Neuronal stem cell (in vitro differentiated cells): Measurements from ENCODE around the gene EIF2S3.

Experiments
- DNase-seq: peaks from one replicate; pipeline ENCODE4 v3.0.0-alpha.2; 2013; ENCODE audit warnings: low spot score
- H2AFZ ChIP-seq: one replicate; pipeline ENCODE4 v1.6.1; 2013; ENCODE audit warnings: mild to moderate bottlenecking, low read length, inconsistent platforms
- H2AK5ac ChIP-seq: 2 replicates; pipeline ENCODE4 v1.6.1; 2013; ENCODE audit warnings: low read depth, mild to moderate bottlenecking, inconsistent platforms, low read length, moderate library complexity, mixed read lengths
- H2BK120ac ChIP-seq: 2 replicates; pipeline ENCODE4 v1.6.1; 2013; ENCODE audit warnings: low read depth, mild to moderate bottlenecking, inconsistent platforms, low read length, moderate library complexity, mixed read lengths
- H2BK12ac ChIP-seq: one replicate; pipeline ENCODE4 v1.6.1; 2013; ENCODE audit warnings: low read length, inconsistent platforms
- H2BK15ac ChIP-seq: 2 replicates; pipeline ENCODE4 v1.6.1; 2013; ENCODE audit warnings: mild to moderate bottlenecking, low read length, inconsistent platforms, mixed read lengths
- H2BK5ac ChIP-seq: one replicate; pipeline ENCODE4 v1.6.1; 2013; ENCODE audit warnings: inconsistent platforms, mild to moderate bottlenecking, low read length, moderate library complexity
- H3K14ac ChIP-seq: one replicate; pipeline ENCODE4 v1.6.1; 2013; ENCODE audit warnings: low read length, inconsistent platforms
- H3K18ac ChIP-seq: 2 replicates; pipeline ENCODE4 v1.6.1; 2013; ENCODE audit warnings: low read length, inconsistent platforms
- H3K23ac ChIP-seq: 2 replicates; pipeline ENCODE4 v1.6.1; 2013; ENCODE audit warnings: low read depth, mild to moderate bottlenecking, mixed read lengths, low read length, inconsistent platforms; ENCODE audit not compliant: poor library complexity
- H3K27ac ChIP-seq: replicated peaks from 3 replicates; pipeline ENCODE4 v1.5.1; 2013; ENCODE audit warnings: low read length, inconsistent platforms
- H3K27me3 ChIP-seq, 3 experiments: 2 replicates each; pipeline ENCODE4 v1.6.1; 2013; ENCODE audit warnings: low read length in 3 of 3, mild to moderate bottlenecking in 2 of 3, inconsistent platforms in 1 of 3, low read depth in 1 of 3, mixed read lengths in 1 of 3, moderate library complexity in 1 of 3; ENCODE audit not compliant: control insufficient read depth in 3 of 3, insufficient read depth in 3 of 3
- H3K36me3 ChIP-seq, 2 donors: replicated peaks in 1 of 2; 2 replicates each; pipeline ENCODE4 v1.6.1; 2013; ENCODE audit warnings: low read length in 2 of 2; ENCODE audit not compliant: control insufficient read depth in 2 of 2, insufficient read depth in 2 of 2
- H3K4ac ChIP-seq: 2 replicates; pipeline ENCODE4 v1.6.1; 2013; ENCODE audit warnings: inconsistent platforms, mild to moderate bottlenecking, low read length, moderate library complexity
- H3K4me1 ChIP-seq, 2 donors: 1 replicate in 1 of 2; 2 replicates in 1 of 2; pipeline ENCODE4 v1.6.1; 2013; ENCODE audit warnings: low read length in 2 of 2, low read depth in 1 of 2; ENCODE audit not compliant: control insufficient read depth in 2 of 2, insufficient read depth in 1 of 2
- H3K4me2 ChIP-seq: one replicate; pipeline ENCODE4 v1.6.1; 2013; ENCODE audit warnings: mild to moderate bottlenecking, low read length, inconsistent platforms; ENCODE audit not compliant: insufficient read depth, poor library complexity, severe bottlenecking
- H3K4me3 ChIP-seq, 2 donors: 2 replicates each; pipeline ENCODE4 v1.5.1; 2013; ENCODE audit warnings: low read length in 2 of 2, mild to moderate bottlenecking in 2 of 2, inconsistent platforms in 1 of 2, moderate library complexity in 1 of 2
- H3K79me1 ChIP-seq: one replicate; pipeline ENCODE4 v1.6.1; 2013; ENCODE audit warnings: low read depth, mild to moderate bottlenecking, inconsistent platforms, low read length, moderate library complexity
- H3K9ac ChIP-seq: one replicate; pipeline ENCODE4 v1.6.1; 2013; ENCODE audit warnings: mild to moderate bottlenecking, low read depth, low read length, inconsistent platforms; ENCODE audit not compliant: poor library complexity
- H3K9me3 ChIP-seq, 2 donors: replicated peaks in 1 of 2; 2 replicates each; pipeline versions ENCODE3 to v1.6.1; 2013; ENCODE audit warnings: low read length in 2 of 2, mild to moderate bottlenecking in 2 of 2, inconsistent platforms in 1 of 2, low read depth in 1 of 2, mixed read lengths in 1 of 2, moderate library complexity in 1 of 2; ENCODE audit not compliant: control insufficient read depth in 2 of 2, insufficient read depth in 1 of 2
- H4K8ac ChIP-seq: one replicate; pipeline ENCODE4 v1.6.1; 2013; ENCODE audit warnings: low read depth, mild to moderate bottlenecking, inconsistent platforms, low read length, moderate library complexity
- H4K91ac ChIP-seq: one replicate; pipeline ENCODE4 v1.6.1; 2013; ENCODE audit warnings: low read length, low read depth, mild to moderate bottlenecking, inconsistent platforms; ENCODE audit not compliant: poor library complexity
- WGBS, 2 donors: extraction: QIAGEN DNeasy Blood & Tissue Kit; methylation state at CpG; one replicate each; pipeline ENCODE4 v1.1.7; 2013; ENCODE audit warnings: missing lambda C conversion rate in 2 of 2, mixed read lengths in 1 of 2; ENCODE audit not compliant: insufficient read length in 2 of 2, insufficient replicate concordance in 1 of 2; ENCODE audit errors: extremely low coverage in 2 of 2; 5-methylcytosine and 5-hydroxymethylcytosine counted together

The EIF2S3 gene

GRCh38 chrX:24025741-24026403 lies 28.9 kb upstream of the EIF2S3 start:
- H2BK12ac ChIP-seq, result no peak overlapping the region
- no peaks in the 10 kb centered on the region for H3K4me1 ChIP-seq
- H3K36me3 ChIP-seq, result peaks cover 0 to 5% of the 10 kb centered on the region in 2 donors
- peak overlapping the region; percentile 87 for H2AFZ ChIP-seq
- peaks cover 1% of the 10 kb centered on the region for H3K79me1 ChIP-seq
- no CpG with 5 or more reads among the region's 46 CpGs for WGBS, 2 donors
- H4K8ac ChIP-seq, result no peak overlapping the region
- H2BK5ac ChIP-seq, result no peak overlapping the region
- peak overlapping the region; percentile 93 for H3K27ac ChIP-seq
- H3K4me3 ChIP-seq, result peak overlapping the region; percentile 72 to 87
- no peaks in the 10 kb centered on the region for H3K27me3 ChIP-seq
- H2BK120ac ChIP-seq, result no peak overlapping the region
- peak overlapping the region; percentile 81 for H3K18ac ChIP-seq
- H3K23ac ChIP-seq, result no peak overlapping the region
- H2AK5ac ChIP-seq, result no peak overlapping the region
- no peak for DNase-seq
- H3K9ac ChIP-seq, result peak overlapping the region; percentile 66
- H3K14ac ChIP-seq, result no peak overlapping the region
- no peak overlapping the region for H4K91ac ChIP-seq
- H3K9me3 ChIP-seq, result no peaks in the 10 kb centered on the region
- peak overlapping the region; percentile 34 for H3K4me2 ChIP-seq
- H3K4ac ChIP-seq, result no peak overlapping the region
- no peak overlapping the region for H2BK15ac ChIP-seq

DNA sequence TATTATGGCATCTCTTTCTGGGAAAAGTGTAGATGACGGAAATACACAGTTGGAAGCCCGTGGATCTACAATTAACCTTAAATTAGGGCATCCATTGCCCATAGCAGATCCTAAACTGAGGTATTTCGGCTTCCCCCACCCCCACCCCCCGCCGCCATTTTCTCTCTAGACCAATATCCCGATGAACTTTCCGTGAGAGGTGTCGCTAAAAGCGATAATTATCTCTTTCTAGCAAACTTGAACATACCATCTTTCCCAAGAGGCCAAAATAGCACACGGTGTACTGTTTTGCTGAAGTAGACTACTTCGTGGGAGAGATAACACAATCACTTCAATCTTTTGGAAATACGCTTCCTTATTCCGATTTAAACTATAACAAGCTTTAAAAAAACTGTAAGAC lies 28.3 kb upstream of the EIF2S3 start:
- Histone ChIP-seq H3K14ac (no peak overlapping the region), H4K8ac (no peak overlapping the region), H3K18ac (no peak overlapping the region), H3K36me3 (peaks cover 0 to 4% of the 10 kb centered on the region in 2 donors), H3K4me3 (peak overlapping the region in 1 of 2 donors; percentile 72), H3K4me2 (no peak overlapping the region), H2AFZ (peak overlapping the region; percentile 63), H2BK15ac (no peak overlapping the region), H3K27ac (no peak overlapping the region), H2BK120ac (no peak overlapping the region), H3K23ac (no peak overlapping the region), H3K27me3 (no peaks in the 10 kb centered on the region), H4K91ac (no peak overlapping the region), H3K9me3 (no peaks in the 10 kb centered on the region), H2AK5ac (no peak overlapping the region), H2BK5ac (no peak overlapping the region), H3K79me1 (peaks cover 1% of the 10 kb centered on the region), H3K9ac (no peak overlapping the region), H3K4ac (no peak overlapping the region), H2BK12ac (no peak overlapping the region), H3K4me1 (no peaks in the 10 kb centered on the region)
- no CpG with 5 or more reads among the region's 13 CpGs for WGBS, 2 donors
- DNase-seq, result no peak

GRCh38 chrX:24027086-24027485 lies 27.7 kb upstream of the EIF2S3 start, which contains the start of gene KLHL15:
TSS of gene KLHL15 (minus strand) at chrX:24027186. CDS start at chrX:24006693, 20,493 bp downstream.
- H4K91ac ChIP-seq, result no peak within 1 kb of the TSS
- H2BK5ac ChIP-seq, result no peak within 1 kb of the TSS
- H2AK5ac ChIP-seq, result no peak within 1 kb of the TSS
- H3K9me3 ChIP-seq, result no peaks in the 10 kb centered on the region
- H3K27ac ChIP-seq, result peak within 1 kb of the TSS; percentile 93
- no peaks in the 10 kb centered on the region for H3K4me1 ChIP-seq
- no peak within 1 kb of the TSS for H3K14ac ChIP-seq
- no peak within 1 kb of the TSS for H4K8ac ChIP-seq
- H2BK12ac ChIP-seq, result no peak within 1 kb of the TSS
- no peaks in the 10 kb centered on the region for H3K27me3 ChIP-seq
- no peaks in the 10 kb centered on the region for H3K79me1 ChIP-seq
- no peak for DNase-seq
- H3K4ac ChIP-seq, result no peak within 1 kb of the TSS
- H2BK120ac ChIP-seq, result no peak within 1 kb of the TSS
- WGBS, 2 donors, result no CpG with 5 or more reads among the region's 7 CpGs
- H3K18ac ChIP-seq, result no peak within 1 kb of the TSS
- peak within 1 kb of the TSS; percentile 72 to 87 for H3K4me3 ChIP-seq
- no peak within 1 kb of the TSS for H3K9ac ChIP-seq
- peak within 1 kb of the TSS; percentile 34 for H3K4me2 ChIP-seq
- H3K36me3 ChIP-seq, result no peaks in the 10 kb centered on the region
- H2AFZ ChIP-seq, result peak within 1 kb of the TSS; percentile 87
- H3K23ac ChIP-seq, result no peak within 1 kb of the TSS
- no peak within 1 kb of the TSS for H2BK15ac ChIP-seq

GRCh38 chrX:24027985-24028384 lies 26.8 kb upstream of the EIF2S3 start:
- Histone ChIP-seq H2BK12ac (no peak overlapping the region), H3K23ac (no peak overlapping the region), H2BK5ac (no peak overlapping the region), H3K4me1 (no peaks in the 10 kb centered on the region), H4K8ac (no peak overlapping the region), H2AK5ac (no peak overlapping the region), H2AFZ (no peak overlapping the region), H3K36me3 (no peaks in the 10 kb centered on the region), H3K27ac (no peak overlapping the region), H3K9ac (no peak overlapping the region), H3K14ac (no peak overlapping the region), H3K4me2 (no peak overlapping the region), H4K91ac (no peak overlapping the region), H3K4me3 (no peak overlapping the region), H3K4ac (no peak overlapping the region), H2BK120ac (no peak overlapping the region), H3K9me3 (no peaks in the 10 kb centered on the region), H3K79me1 (no peaks in the 10 kb centered on the region), H3K18ac (no peak overlapping the region), H3K27me3 (no peaks in the 10 kb centered on the region), H2BK15ac (no peak overlapping the region)
- no peak for DNase-seq
- no CpG with 5 or more reads among the region's 6 CpGs for whole genome bisulfite sequencing, 2 donors
